Left ventricle myocardium inferior (tissue), 1 donor: ENCODE results near the gene FAM168B. TPM values are rescaled to one million over a fixed set of nuclear protein-coding genes. Genes with fewer than 3 reads are reported as not detected.

Experiments used
- DNase-seq: peaks from one replicate; pipeline ENCODE4 v3.0.0-alpha.2; 2020
- H3K27ac ChIP-seq: fragments of 200-600 bp; replicated peaks from 2 replicates; pipeline ENCODE4 v1.8.0; 2021
- H3K27me3 ChIP-seq: fragments of 200-600 bp; 2 replicates; pipeline ENCODE4 v1.8.0; 2021; ENCODE audit warnings: low read depth
- H3K36me3 ChIP-seq: fragments of 200-600 bp; 2 replicates; pipeline ENCODE4 v1.8.0; 2021
- H3K4me1 ChIP-seq: fragments of 200-600 bp; 2 replicates; pipeline ENCODE4 v1.8.0; 2021
- H3K4me3 ChIP-seq: fragments of 200-600 bp; 2 replicates; pipeline ENCODE4 v1.8.0; 2021; ENCODE audit warnings: mild to moderate bottlenecking, moderate library complexity
- H3K9me3 ChIP-seq: fragments of 200-600 bp; replicated peaks from 2 replicates; pipeline ENCODE4 v1.8.0; 2021
- intact Hi-C: fragments of 100-400 bp; cut with micrococcal nuclease; formaldehyde crosslinking; loops from one replicate; pipeline ENCODE4 v1.11.0; 2022
- long read RNA-seq: library from polyadenylated mRNA; unstranded; transcript quantifications from one replicate; pipeline ENCODE4 v2.0.0, GENCODE V29; 2021
- total RNA-seq: library from RNA; stranded (reverse); fragmentation: NEBNext Ultra II Directional; extraction: Animal tissue kit (Norgen Biotek cat#: 25700); gene quantifications from one replicate; pipeline ENCODE4 v1.2.1, GENCODE V29; 2021
- TF ChIP-seq, protein P1 (sequence below): fragments of 200-600 bp; IDR thresholded peaks from 2 replicates; pipeline ENCODE4 v1.8.0; 2021; ENCODE audit warnings: antibody characterized with exemption, mild to moderate bottlenecking, borderline replicate concordance
- donor health status: DM: no; HTN: yes; CAD: no; lungs with severe emphysema.

FAM168B gene, protein sequence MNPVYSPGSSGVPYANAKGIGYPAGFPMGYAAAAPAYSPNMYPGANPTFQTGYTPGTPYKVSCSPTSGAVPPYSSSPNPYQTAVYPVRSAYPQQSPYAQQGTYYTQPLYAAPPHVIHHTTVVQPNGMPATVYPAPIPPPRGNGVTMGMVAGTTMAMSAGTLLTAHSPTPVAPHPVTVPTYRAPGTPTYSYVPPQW
- 90.5 TPM for total RNA-seq
- long read RNA-seq, full-length matches to known transcripts, result 39 of 112 reads
- long read RNA-seq, partial matches to known transcripts, result 26 of 112 reads
- long read RNA-seq, other reads (novel, unspliced or antisense), result 47 of 112 reads

DNA sequence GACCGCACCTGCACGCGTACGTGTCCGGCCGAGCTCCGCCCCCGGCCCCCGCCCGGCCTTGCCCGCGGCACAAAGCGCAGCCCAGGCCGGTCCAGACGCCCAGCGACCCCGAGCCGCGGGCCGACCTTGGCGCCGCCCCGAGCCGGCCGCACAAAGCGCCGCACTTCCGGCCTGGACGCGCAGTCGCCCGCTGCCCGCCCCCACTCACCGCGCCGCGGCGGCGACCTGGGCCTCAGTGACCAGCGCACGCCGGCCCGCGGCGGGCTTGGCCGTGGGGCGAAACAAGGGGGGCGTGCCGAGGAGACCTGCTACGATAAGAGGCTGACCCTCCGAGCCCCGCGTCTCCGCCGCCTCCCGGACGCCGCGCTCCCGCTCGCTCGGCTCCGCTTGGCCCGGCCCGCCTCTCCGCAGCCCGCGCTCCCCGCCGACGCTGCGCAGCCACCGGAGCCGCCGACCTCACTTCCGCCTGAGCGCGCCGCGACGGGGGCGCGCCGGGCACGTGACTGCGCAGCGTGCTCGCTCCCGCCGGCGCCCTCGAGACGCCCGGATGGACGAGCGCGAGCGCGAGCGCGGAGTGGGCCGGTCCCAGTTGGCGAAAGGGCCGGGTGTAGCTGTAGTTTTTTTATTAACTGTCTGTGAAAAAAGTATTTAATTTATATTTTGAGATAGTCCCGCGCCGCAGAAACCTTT is at the start of gene FAM168B:
FAM168B (minus strand) TSS at position 455 of the 690 bp plus-strand sequence. CDS start 10,814 bp downstream, outside the sequence.
- peak within 1 kb of the TSS; percentile 98 for H3K27ac ChIP-seq
- no peaks in the 10 kb centered on the region for H3K9me3 ChIP-seq
- H3K27me3 ChIP-seq, result no peaks in the 10 kb centered on the region
- DNase-seq, result peak; percentile 90
- peaks cover 36% of the 10 kb centered on the region for H3K4me1 ChIP-seq
- H3K36me3 ChIP-seq, result peaks cover 25% of the 10 kb centered on the region
- intact Hi-C loops, result no loop called here
- H3K4me3 ChIP-seq, result peak within 1 kb of the TSS; percentile 88
- TF ChIP-seq, protein P1, sequence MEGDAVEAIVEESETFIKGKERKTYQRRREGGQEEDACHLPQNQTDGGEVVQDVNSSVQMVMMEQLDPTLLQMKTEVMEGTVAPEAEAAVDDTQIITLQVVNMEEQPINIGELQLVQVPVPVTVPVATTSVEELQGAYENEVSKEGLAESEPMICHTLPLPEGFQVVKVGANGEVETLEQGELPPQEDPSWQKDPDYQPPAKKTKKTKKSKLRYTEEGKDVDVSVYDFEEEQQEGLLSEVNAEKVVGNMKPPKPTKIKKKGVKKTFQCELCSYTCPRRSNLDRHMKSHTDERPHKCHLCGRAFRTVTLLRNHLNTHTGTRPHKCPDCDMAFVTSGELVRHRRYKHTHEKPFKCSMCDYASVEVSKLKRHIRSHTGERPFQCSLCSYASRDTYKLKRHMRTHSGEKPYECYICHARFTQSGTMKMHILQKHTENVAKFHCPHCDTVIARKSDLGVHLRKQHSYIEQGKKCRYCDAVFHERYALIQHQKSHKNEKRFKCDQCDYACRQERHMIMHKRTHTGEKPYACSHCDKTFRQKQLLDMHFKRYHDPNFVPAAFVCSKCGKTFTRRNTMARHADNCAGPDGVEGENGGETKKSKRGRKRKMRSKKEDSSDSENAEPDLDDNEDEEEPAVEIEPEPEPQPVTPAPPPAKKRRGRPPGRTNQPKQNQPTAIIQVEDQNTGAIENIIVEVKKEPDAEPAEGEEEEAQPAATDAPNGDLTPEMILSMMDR, result no peak

DNA sequence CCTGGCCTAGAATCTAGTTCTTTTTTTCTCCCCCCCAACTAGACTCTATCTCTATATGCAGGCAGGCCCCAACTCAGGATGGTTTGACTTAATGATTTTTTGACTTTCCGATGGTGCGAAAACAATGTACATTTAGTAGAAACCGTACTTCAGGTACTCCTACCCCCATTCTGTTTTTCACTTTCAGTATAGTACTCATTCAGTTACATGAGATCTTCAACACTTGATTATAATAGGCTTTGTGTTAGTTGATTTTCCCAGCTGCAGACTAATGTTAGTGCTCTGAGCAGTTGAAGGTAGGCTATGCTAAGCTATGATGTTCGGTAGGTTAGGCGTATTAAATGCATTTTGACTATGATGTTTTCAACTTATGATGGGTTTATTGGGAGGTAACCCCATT is 49.6 kb upstream of the FAM168B start:
- Histone ChIP-seq H3K9me3 (no peaks in the 10 kb centered on the region), H3K27ac (no peak overlapping the region), H3K4me1 (peaks cover 11% of the 10 kb centered on the region), H3K4me3 (no peak overlapping the region), H3K36me3 (peaks cover 65% of the 10 kb centered on the region), H3K27me3 (no peaks in the 10 kb centered on the region)
- no peak for DNase-seq
- TF ChIP-seq, protein P1, result no peak
- intact Hi-C loops, result no loop called here

DNA sequence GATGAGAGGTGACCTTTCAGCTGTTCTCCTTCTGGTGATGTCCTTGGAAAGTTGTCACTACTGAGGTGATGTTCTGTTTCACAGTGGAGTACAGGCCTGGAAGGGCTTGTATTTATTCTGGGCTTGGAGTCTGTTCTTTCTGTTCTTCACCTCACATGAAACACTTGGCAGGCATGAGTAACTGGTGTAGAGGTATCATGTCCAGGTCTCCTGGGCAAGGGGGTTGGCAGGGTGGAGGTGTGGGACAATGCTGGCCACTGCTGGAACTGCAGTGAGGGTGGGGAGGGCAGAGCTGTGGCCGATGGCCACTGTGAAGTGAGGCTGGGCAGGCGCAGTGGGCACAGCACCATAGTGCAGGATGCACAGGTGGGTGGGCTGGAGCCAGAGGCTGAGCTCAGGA is 47.3 kb upstream of the FAM168B start:
- no peak for DNase-seq
- Histone ChIP-seq H3K4me3 (no peak overlapping the region), H3K27ac (peak overlapping the region; percentile 53), H3K27me3 (no peaks in the 10 kb centered on the region), H3K36me3 (peaks cover 48% of the 10 kb centered on the region), H3K4me1 (peaks cover 11% of the 10 kb centered on the region), H3K9me3 (no peaks in the 10 kb centered on the region)
- intact Hi-C loops, result no loop called here
- TF ChIP-seq, protein P1, result peak; percentile 29

GRCh38 chr2:131132729-131133128 is 39.5 kb upstream of the FAM168B start:
- intact Hi-C loops, result no loop called here
- no peak overlapping the region for H3K27ac ChIP-seq
- peaks cover 75% of the 10 kb centered on the region for H3K36me3 ChIP-seq
- no peak for DNase-seq
- no peaks in the 10 kb centered on the region for H3K27me3 ChIP-seq
- no peaks in the 10 kb centered on the region for H3K4me1 ChIP-seq
- H3K4me3 ChIP-seq, result no peak overlapping the region
- peaks cover 5% of the 10 kb centered on the region for H3K9me3 ChIP-seq
- TF ChIP-seq, protein P1, result no peak

- TF ChIP-seq, protein P1, result no peak
- Histone ChIP-seq H3K27ac (no peak overlapping the region), H3K4me3 (no peak overlapping the region), H3K4me1 (no peaks in the 10 kb centered on the region), H3K36me3 (peaks cover 92% of the 10 kb centered on the region), H3K9me3 (peaks cover 5% of the 10 kb centered on the region), H3K27me3 (no peaks in the 10 kb centered on the region)
- intact Hi-C loops, result no loop called here
- no peak for DNase-seq
Measured at GRCh38 chr2:131130298-131130596, 37.0 kb upstream of the FAM168B start.
